HG03521 (cell line): ENCODE results near the gene SNX4.
"Not testable (repeated sequence)": the region's sequence is repeated elsewhere in the genome, so short reads cannot be mapped to it uniquely, and the experiment has no call there.

Source experiments
- ATAC-seq: cut with Tn5 transposase; IDR thresholded peaks from one replicate; pipeline ENCODE4 v1.9.1; 2021; ENCODE audit warnings: mild to moderate bottlenecking, moderate library complexity; ENCODE audit not compliant: unreplicated experiment

Gene SNX4

GRCh38 chr3:125405515-125405914 is 114.5 kb downstream of the SNX4 start:
- ATAC-seq, result not testable (repeated sequence)

GRCh38 chr3:125403789-125404188 is 116.2 kb downstream of the SNX4 start:
- ATAC-seq, result no peak

- ATAC-seq, result no peak
Measured at GRCh38 chr3:125402639-125403038, 117.4 kb downstream of the SNX4 start.

GRCh38 chr3:125401402-125401801 is 118.6 kb downstream of the SNX4 start:
- no peak for ATAC-seq

- no peak for ATAC-seq
Measured at GRCh38 chr3:125398952-125399351, 121.0 kb downstream of the SNX4 start.
